Chondrocyte (in vitro differentiated cells): Measurements from ENCODE around the gene CCDC117. TPM values are rescaled to one million over a fixed set of nuclear protein-coding genes. Genes with fewer than 3 reads are reported as not detected.
"Not testable (repeated sequence)": the region's sequence is repeated elsewhere in the genome, so short reads cannot be mapped to it uniquely, and the experiment has no call there.

Experiments
- DNase-seq: peaks from one replicate; pipeline ENCODE4 v3.0.0; 2021; ENCODE audit warnings: mixed read lengths, low spot score
- H3K27ac Mint-ChIP-seq: one replicate; pipeline ENCODE4 v1.8.0; 2021; ENCODE audit warnings: mild to moderate bottlenecking, moderate library complexity, mixed read lengths; ENCODE audit not compliant: unreplicated experiment
- H3K27me3 Mint-ChIP-seq: 2 replicates; pipeline ENCODE4 v1.8.0; 2021; ENCODE audit warnings: low read depth, mixed read lengths
- H3K36me3 Mint-ChIP-seq: 2 replicates; pipeline ENCODE4 v1.8.0; 2021; ENCODE audit warnings: low read depth, mixed read lengths
- H3K4me1 Mint-ChIP-seq: 2 replicates; pipeline ENCODE4 v1.8.0; 2021; ENCODE audit warnings: low read depth, mild to moderate bottlenecking, mixed read lengths
- H3K4me3 Mint-ChIP-seq: one replicate; pipeline ENCODE4 v1.8.0; 2021; ENCODE audit warnings: mild to moderate bottlenecking, moderate library complexity, mixed read lengths; ENCODE audit not compliant: unreplicated experiment
- H3K9me3 Mint-ChIP-seq: 2 replicates; pipeline ENCODE4 v1.8.0; 2021; ENCODE audit warnings: low read depth, mixed read lengths
- total RNA-seq: library from RNA; stranded (reverse); gene quantifications from 3 replicates; pipeline ENCODE4 v1.2.1, GENCODE V29; 2021
- TF ChIP-seq, protein P1 (sequence below): fragments of 200-600 bp; sonication (generic); IDR thresholded peaks from 2 replicates; pipeline ENCODE4 v1.5.0; 2021; ENCODE audit warnings: antibody characterized with exemption, mild to moderate bottlenecking, moderate library complexity

CCDC117 gene
- total RNA-seq, 1 donor from 2014 or later = 23.4 TPM

DNA sequence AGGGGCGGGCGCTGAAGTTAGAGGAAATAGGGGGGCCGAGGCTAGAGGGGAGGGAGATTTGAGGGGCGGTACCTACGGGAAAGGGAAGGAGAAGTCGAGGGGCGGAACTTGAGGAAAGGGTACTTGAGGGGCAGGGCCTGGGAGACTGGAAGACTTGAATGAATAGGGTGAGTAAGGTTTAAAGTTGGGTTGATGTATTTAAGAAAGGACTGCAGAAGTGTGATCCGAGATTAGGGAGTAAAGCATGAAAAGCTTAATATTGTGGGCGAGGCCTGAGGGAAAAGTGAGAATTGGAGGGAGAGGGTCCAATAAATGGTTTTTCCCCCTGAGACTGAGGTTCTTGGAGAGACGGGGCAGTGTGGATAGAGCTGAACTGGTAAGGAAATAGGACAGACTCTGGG lies 29.9 kb upstream of the CCDC117 start:
- no peaks in the 10 kb centered on the region for H3K9me3 Mint-ChIP-seq
- TF ChIP-seq, protein P1, sequence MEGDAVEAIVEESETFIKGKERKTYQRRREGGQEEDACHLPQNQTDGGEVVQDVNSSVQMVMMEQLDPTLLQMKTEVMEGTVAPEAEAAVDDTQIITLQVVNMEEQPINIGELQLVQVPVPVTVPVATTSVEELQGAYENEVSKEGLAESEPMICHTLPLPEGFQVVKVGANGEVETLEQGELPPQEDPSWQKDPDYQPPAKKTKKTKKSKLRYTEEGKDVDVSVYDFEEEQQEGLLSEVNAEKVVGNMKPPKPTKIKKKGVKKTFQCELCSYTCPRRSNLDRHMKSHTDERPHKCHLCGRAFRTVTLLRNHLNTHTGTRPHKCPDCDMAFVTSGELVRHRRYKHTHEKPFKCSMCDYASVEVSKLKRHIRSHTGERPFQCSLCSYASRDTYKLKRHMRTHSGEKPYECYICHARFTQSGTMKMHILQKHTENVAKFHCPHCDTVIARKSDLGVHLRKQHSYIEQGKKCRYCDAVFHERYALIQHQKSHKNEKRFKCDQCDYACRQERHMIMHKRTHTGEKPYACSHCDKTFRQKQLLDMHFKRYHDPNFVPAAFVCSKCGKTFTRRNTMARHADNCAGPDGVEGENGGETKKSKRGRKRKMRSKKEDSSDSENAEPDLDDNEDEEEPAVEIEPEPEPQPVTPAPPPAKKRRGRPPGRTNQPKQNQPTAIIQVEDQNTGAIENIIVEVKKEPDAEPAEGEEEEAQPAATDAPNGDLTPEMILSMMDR = no peak
- peaks cover 24% of the 10 kb centered on the region for H3K4me1 Mint-ChIP-seq
- H3K27ac Mint-ChIP-seq = peak overlapping the region; percentile 96
- DNase-seq = no peak
- peak overlapping the region; percentile 96 for H3K4me3 Mint-ChIP-seq
- H3K36me3 Mint-ChIP-seq = peaks cover 8% of the 10 kb centered on the region
- no peaks in the 10 kb centered on the region for H3K27me3 Mint-ChIP-seq

DNA sequence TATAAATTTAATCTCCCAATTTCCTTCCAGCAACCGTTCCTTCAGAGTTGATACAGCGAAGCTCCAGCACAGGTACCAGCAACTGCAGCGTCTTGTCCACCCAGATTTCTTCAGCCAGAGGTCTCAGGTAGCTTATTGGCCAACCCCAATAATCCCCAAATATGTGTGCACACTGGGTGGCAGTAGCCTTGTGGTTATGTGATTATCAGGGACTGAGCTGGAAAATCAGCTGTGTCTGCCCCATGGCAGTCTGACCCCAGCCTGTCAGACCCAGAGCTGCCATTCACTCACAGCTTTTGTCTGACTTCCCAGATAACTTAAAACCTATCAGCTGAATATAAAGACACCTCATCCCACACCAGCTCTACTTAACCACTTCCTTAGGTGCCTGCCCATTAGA lies 28.6 kb upstream of the CCDC117 start:
- DNase-seq = no peak
- H3K4me3 Mint-ChIP-seq = no peak overlapping the region
- H3K27ac Mint-ChIP-seq = no peak overlapping the region
- H3K36me3 Mint-ChIP-seq = peaks cover 10% of the 10 kb centered on the region
- TF ChIP-seq, protein P1 = no peak
- no peaks in the 10 kb centered on the region for H3K27me3 Mint-ChIP-seq
- H3K9me3 Mint-ChIP-seq = no peaks in the 10 kb centered on the region
- H3K4me1 Mint-ChIP-seq = peaks cover 24% of the 10 kb centered on the region

DNA sequence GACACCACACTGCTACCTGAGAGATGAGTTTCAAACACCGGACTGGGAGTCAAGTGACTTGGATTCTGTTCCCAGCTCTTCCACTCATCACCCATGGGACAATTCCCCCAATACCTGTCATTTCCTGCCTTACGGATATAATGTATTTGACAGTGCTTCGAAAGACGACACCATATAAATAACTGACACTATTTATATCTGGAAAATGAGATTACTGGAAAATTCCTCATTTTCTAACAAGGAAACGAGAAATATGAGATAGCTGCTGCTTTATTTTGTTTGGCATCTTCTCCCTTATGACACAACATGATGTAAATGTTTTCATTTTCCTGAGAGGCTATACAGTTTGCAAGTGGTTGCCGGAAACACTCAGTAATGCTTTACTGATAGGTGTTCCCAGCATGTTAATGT lies 22.0 kb upstream of the CCDC117 start:
- DNase-seq = no peak
- Mint-ChIP-seq H3K36me3 (peaks cover 9% of the 10 kb centered on the region), H3K4me1 (peaks cover 18% of the 10 kb centered on the region), H3K27ac (peak overlapping the region; percentile 86), H3K9me3 (no peaks in the 10 kb centered on the region), H3K4me3 (peak overlapping the region; percentile 1), H3K27me3 (no peaks in the 10 kb centered on the region)
- TF ChIP-seq, protein P1 = no peak

DNA sequence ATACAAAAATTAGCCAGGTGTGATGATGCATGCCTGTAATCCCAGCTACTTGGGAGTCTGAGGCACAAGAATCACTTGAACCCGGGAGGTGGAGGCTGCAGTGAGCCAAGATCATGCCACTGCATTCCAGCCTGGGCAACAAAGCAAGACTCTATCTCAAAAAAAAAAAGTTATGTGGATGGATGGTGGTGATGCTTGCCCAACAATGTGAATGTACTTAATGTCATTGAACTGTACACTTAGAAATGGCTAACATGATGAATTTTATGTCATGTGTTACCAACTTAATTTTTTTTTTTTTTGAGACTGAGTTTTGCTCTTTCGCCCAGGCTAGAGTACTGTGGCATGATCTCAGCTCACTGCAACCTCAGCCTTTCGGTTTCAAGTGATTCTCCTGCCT lies 18.0 kb upstream of the CCDC117 start:
- not testable (repeated sequence) for H3K36me3 Mint-ChIP-seq, H3K27ac Mint-ChIP-seq, H3K4me3 Mint-ChIP-seq, H3K9me3 Mint-ChIP-seq, H3K27me3 Mint-ChIP-seq
- peaks cover 15% of the 10 kb centered on the region for H3K4me1 Mint-ChIP-seq
- DNase-seq = peak; percentile 1

DNA sequence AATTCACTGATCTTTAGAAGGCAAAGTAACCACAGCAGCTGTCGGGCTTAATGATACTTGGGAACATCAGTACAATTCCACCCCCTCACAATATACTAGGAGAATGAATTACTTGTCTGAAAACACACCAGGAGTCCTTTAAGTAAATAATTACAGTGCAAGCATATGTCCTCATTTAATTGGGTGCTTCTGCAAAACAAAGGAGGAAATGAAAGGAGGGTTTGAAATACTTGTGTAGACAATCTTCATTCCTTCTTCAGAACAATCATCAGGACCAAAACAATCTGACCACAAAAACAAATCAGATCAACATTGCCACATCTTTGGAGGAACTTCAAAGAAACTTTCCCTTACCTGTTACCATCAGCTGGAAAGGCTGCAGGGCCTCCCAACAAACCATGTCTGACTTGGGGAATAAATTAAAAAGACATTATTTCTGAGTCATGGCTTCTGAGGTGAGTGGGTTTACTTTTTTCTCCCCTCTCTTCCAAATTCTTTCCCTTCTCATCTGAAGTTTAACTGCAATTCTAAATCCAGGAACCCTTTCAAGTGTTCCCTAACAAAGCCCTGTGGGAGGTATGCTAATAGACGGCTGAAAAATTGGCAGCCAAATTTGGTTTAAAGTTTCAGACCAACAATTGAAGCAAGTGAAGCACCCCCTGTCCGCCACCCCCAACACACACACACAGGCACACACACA lies 12.5 kb upstream of the CCDC117 start:
- H3K36me3 Mint-ChIP-seq = no peaks in the 10 kb centered on the region
- TF ChIP-seq, protein P1 = no peak
- no peaks in the 10 kb centered on the region for H3K9me3 Mint-ChIP-seq
- DNase-seq = no peak
- H3K4me3 Mint-ChIP-seq = no peak overlapping the region
- no peaks in the 10 kb centered on the region for H3K27me3 Mint-ChIP-seq
- H3K4me1 Mint-ChIP-seq = no peaks in the 10 kb centered on the region
- H3K27ac Mint-ChIP-seq = no peak overlapping the region

DNA sequence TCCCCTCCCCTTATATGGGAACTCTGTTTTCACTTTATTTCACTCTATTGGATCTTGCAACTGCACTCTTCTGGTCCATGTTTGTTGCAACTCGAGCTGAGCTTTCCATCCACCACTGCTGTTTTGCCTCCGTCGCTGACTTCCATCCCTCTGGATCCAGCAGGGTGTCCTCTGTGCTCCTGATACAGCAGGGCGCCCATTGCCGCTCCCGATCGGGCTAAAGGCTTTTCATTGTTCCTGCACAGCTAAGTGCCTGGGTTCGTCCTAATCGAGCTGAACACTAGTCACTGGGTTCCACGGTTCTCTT lies 11.1 kb upstream of the CCDC117 start:
- no peak overlapping the region for H3K4me3 Mint-ChIP-seq
- no peak overlapping the region for H3K27ac Mint-ChIP-seq
- TF ChIP-seq, protein P1 = no peak
- no peaks in the 10 kb centered on the region for H3K36me3 Mint-ChIP-seq
- H3K4me1 Mint-ChIP-seq = no peaks in the 10 kb centered on the region
- H3K9me3 Mint-ChIP-seq = no peaks in the 10 kb centered on the region
- no peaks in the 10 kb centered on the region for H3K27me3 Mint-ChIP-seq
- no peak for DNase-seq

DNA sequence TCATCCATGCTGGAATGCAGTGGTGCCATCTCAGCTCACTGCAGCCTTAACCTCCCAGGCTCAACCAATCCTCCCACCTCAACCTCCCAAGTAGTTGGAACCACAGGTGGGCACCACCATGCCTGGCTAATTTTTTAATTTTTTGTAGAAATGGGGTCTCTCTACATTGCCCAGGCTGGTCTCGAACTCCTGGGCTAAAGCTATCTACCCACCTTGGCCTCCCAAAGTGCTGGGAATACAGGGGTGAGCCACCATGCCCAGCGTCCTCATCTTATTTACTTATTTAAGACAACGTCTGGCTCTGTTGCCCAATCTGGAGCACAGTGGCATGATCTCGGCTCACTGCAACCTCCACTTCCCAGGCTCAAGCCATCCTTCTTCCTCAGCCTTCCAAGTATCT lies 10.5 kb upstream of the CCDC117 start:
- not testable (repeated sequence) for H3K27ac Mint-ChIP-seq, H3K27me3 Mint-ChIP-seq, H3K4me1 Mint-ChIP-seq, H3K9me3 Mint-ChIP-seq, H3K36me3 Mint-ChIP-seq, H3K4me3 Mint-ChIP-seq, DNase-seq
